ENCODE results near the gene PILRB. TPM values are rescaled to one million over a fixed set of nuclear protein-coding genes. Genes with fewer than 3 reads are reported as not detected.
A peak's percentile ranks its signal among the peaks of the same experiment; 100 is the strongest.
"Not testable (repeated sequence)": the region's sequence is repeated elsewhere in the genome, so short reads cannot be mapped to it uniquely, and the experiment has no call there.

The PILRB gene
- total RNA-seq, result 10 to 100 TPM; 17.7 to 32.5 TPM
- long read RNA-seq, donor 1, full-length matches to known transcripts, result 1 of 6 reads
- long read RNA-seq, donor 1, partial matches to known transcripts, result 0 of 6 reads
- long read RNA-seq, donor 1, other reads (novel, unspliced or antisense), result 5 of 6 reads
- long read RNA-seq, donor 2, partial matches to known transcripts, result 0 of 6 reads
- long read RNA-seq, donor 2, other reads (novel, unspliced or antisense), result 4 of 6 reads

- DNase-seq (ENCODE audit: low spot score), result no peak
- intact Hi-C loops (cut with DNase I), result no loop called here
Observed at GRCh38 chr7:100358027-100358856, at the start of gene PILRB. Gene PILRB (plus strand): TSS chr7:100358117. CDS start chr7:100358303, 186 bp downstream.

DNA sequence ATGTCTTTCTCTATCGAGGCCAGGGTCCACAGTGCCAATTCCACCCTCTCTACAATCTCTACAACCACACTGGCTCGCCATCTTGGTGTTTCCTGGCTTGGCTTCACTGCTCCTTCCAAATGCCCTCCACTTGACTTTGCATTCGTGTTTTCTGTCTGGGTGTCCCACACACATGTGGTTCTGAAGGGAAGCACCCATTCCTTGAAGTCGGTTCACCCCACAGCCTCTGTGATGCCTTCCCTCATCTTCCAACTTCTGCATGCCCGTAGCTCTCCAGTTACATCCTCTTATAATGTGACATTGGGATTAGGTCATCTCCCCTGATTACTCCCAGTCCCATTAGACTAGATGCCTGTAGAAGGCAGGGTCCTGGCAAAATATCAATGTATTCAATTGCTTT, 39.6 kb upstream of the PILRB start:
- intact Hi-C loops (cut with DNase I); DNase-seq (ENCODE audit: low spot score): not testable (repeated sequence)

- intact Hi-C loops (cut with DNase I); DNase-seq (ENCODE audit: low spot score): not testable (repeated sequence)
Observed at GRCh38 chr7:100321648-100322047, 36.3 kb upstream of the PILRB start.

- DNase-seq (ENCODE audit: low spot score); intact Hi-C loops (cut with DNase I): not testable (repeated sequence)
Observed at GRCh38 chr7:100324194-100324593, 33.7 kb upstream of the PILRB start.

DNA sequence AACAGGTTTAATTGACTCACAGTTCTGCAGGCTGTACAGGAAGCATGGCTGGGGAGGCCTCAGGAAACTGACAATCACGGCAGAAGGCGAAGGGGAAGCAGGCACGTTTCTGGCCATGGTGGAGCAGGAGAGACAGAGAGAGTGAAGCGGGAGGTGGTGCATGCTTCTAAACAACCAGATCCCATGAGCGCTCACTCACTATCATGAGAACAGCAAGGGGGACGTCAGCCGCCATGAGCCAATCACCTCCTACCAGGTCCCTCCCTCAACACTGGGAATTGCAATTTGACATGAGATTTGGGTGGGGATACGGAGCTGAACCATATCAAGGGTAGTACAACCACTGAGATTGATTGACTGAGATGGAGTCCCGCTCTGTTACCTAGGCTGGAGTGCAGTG, 32.2 kb upstream of the PILRB start:
- DNase-seq (ENCODE audit: low spot score); intact Hi-C loops (cut with DNase I): not testable (repeated sequence)

DNA sequence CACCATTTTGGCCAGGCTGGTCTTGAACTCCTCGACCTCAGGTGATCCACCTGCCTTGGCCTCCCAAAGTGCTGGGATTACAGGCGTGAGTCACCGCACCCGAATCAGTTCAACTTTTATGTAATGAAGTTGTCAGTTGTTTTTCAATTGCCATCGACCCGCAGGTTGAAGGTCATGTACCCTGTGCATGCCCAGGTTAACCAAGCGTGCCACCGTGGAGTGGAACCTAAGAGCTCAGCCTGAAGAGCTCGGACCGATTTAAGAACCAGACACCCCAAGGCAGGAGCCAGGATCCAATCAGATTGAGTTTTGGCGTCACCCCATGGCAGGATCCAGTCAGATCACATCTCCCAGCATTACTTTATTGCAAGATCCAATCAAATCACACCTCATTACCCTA, 31.0 kb upstream of the PILRB start:
- intact Hi-C loops (cut with DNase I); DNase-seq (ENCODE audit: low spot score): not testable (repeated sequence)

DNA sequence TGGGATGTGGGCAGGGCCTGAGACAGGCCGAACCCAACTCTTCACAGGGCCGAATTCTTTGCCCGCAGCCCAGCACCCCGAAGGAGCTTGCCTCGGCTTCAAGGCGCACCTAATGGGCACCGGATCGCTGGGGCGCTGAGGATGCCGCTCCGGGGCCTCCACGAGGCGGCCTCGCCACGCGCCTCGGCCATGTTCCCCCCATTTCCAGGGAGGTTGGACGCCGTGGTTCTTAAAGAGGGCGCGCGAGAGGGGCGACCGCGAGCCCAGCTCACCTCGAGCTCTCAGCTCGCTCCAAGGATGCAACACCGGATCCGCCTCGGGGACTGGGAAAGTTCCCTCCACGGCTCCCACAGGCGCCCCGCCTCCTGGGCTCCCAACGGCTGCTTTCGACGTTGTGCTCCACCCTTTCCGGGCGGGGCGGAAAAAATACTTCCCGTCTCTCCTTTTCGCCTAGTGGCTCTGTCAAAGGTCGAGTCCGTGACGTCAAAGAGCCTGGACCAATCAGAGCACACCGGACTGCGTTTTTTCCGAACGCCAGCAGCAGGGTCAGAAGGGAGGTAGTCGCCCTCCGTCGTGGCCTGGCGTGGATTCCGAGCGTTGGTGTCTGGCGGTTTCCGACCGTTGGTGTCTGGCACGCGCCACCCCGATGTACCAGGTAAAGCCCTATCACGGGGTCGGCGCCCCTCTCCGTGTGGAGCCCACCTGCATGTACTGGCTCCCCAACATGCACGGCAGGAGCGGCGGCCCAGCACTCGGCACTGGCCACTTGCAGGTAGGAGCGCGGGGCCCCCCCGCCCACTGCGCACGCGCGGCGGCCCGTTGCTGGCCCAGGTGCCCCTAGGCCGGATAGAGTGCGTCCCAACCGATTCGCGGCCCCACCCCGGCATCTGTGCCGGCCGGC, 22.1 kb upstream of the PILRB start:
- intact Hi-C loops (cut with DNase I), result not testable (repeated sequence)
- peak; percentile 97 for DNase-seq (ENCODE audit: low spot score)

DNA sequence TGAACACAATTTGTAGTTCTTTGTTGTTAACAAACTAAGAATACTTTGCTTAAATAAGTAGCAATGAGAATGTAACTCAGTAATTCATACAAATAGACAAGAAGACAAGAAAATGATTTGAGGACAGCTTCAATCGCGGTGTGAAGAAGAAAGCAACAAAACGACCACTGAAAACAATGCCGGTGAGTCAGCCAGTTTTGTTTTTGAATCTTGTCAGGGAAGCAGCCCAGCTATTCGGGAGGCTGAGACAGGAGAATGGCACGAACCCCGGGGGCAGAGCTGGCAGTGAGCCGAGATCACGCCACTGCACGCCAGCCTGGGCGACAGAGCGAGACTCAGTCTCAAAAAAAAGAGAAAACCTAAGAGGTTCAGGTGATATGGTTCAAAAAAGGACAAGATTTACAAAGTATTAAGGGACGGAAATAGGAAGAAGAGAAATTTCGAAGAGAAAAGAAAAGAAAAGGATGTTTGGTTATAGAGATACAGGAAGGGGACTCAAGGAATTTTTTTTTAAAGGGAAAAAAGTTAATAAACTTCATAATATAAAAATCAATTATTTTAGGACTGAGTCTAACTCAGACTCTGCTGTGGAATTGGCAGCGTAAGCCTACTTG, 19.7 kb upstream of the PILRB start:
- intact Hi-C loops (cut with DNase I); DNase-seq (ENCODE audit: low spot score): not testable (repeated sequence)

- DNase-seq (ENCODE audit: low spot score); intact Hi-C loops (cut with DNase I): not testable (repeated sequence)
Observed at GRCh38 chr7:100341286-100341685, 16.6 kb upstream of the PILRB start.

GRCh38 chr7:100342765-100343164, 15.2 kb upstream of the PILRB start:
- intact Hi-C loops (cut with DNase I), result no loop called here

DNA sequence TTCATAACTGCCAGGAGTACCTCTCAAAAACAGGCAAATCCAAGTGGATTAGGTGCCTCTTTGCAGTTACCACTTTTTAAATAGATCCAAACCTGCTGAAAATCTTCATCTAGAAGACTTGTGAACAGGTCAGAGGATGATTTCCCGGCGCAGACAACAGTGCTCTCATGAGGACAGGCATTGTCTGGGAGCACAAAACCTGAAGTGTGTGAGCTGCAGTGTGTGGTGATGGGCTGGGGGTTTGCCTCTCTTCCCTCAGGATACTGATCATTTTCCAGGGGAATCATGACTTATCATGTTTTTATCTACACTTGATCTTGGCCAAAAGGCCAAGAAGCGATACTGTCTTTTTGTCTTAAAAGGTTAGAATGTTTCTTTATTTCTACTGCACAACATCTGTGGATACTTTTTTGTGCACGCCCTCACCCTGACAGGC, 13.8 kb upstream of the PILRB start:
- DNase-seq (ENCODE audit: low spot score); intact Hi-C loops (cut with DNase I): not testable (repeated sequence)

More at GRCh38 chr7:100342765-100343164, 15.2 kb upstream of the PILRB start:
- DNase-seq (ENCODE audit: low spot score), result no peak

DNA sequence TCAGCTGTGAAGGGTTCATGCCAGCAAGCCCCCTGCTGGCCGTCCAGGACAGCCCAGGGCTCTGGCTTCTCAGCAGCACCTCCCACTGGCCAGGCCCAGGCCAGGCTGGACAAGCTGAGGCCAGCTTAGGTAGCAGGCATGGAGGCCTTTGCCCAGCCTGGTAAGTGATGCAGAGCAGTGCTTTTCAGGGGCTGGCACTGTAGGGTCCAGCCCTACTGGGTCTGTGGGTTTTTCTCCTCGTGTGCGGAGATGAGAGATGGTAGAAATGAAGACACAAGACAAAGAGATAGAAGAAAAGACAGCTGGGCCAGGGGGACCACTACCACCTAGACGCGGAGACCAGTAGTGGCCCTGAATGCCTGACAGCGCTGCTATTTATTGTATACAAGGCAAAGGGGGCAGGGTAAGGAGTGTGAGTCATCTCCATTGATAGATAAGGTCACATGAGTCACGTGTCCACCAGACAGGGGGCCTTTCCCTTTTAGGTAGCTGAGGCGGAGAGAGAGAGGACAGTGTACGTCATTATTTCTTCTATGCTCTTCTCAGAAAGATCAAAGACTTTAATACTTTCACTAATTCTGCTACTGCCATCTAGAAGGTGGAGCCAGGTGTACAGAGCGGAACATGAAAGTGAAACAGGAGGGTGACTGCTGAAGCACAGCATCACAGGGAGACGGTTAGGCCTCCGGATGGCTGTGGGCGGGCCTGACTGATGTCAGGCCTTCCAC, 13.2 kb upstream of the PILRB start:
- intact Hi-C loops (cut with DNase I); DNase-seq (ENCODE audit: low spot score): not testable (repeated sequence)

DNA sequence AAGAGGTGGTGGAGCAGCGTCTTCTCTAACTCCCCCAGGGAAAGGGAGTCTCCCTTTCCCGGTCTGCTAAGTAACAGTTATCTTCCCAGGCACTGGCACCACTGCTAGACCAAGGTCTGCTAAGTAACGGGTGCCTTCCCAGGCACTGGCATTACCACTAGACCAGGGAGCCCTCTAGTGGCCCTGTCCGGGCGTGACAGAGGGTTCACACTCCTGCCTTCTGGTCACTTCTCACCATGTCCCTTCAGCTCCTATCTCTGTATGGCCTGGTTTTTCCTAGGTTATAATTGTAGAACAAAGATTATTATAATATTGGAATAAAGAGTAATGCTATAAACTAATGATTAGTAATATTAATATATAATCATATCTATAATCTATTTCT, 12.6 kb upstream of the PILRB start:
- intact Hi-C loops (cut with DNase I), result not testable (repeated sequence)
- peak; percentile 92 for DNase-seq (ENCODE audit: low spot score)

DNA sequence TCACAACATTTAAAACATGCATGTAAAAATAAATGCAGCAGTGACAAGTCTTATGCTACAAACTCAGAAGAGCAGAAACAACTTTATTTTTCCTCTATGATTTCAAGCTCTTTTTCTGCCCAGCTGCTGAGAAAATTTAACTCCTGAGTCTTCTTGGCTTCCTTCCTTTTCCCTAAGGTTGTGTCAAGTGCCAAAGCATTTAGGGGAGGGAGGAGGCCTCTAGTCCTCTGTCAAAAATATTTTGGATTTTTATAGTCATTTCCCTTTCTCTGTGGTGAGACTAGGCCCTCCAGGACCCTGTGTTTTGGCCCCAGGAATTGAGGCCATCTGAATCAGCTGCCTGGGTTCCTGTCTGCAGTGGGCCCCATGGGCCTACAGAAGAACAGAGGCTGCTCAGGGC, 11.0 kb upstream of the PILRB start:
- intact Hi-C loops (cut with DNase I), result no loop called here
- DNase-seq (ENCODE audit: low spot score), result no peak

DNA sequence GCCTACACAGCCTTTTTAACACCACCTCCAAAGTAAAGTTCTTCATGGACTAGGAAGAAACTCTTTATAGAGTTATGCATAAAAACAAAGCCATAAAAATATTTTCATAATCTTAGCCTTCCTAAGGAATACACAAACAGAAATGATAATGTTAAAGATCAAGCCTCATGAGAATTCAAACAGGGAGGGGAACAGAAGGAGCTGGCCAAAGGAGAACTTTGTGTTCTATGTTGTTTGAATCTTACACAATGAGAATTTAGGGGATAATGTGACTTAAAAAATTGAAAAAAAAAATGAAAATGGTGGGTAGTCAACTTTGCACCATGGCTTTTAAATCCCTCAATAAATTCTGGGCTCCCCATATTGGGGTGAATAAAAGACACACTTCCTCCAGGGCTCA, 9.1 kb upstream of the PILRB start:
- DNase-seq (ENCODE audit: low spot score), result no peak
- intact Hi-C loops (cut with DNase I), result no loop called here

- DNase-seq (ENCODE audit: low spot score), result no peak
- intact Hi-C loops (cut with DNase I), result loop anchor here in 1 of 2 donors (5.0 kb wide), 1 partner anchor 1087 kb away; no protein-coding TSS in a partner anchor
Observed at GRCh38 chr7:100349757-100350156, 8.2 kb upstream of the PILRB start.

DNA sequence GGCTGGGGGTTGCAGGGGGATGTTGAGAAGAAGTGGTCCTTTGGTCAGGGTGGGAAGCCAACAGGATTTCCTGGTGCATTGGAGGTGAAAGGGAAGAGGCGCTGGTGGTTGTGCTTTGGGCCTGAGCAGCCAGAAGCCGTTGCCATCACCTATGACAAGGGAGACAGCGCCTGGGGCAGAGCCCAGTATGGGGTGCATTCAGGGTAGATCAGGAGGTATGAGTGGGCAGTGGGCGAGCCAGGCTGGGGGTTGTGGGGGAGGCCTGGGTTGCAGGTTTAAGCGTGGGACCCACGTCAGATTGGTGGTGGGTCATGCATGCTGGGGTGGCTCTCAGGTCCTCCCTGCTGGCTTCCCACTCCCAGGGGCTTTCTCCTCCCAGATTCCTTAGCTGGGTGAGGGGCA, 6.3 kb upstream of the PILRB start:
- DNase-seq (ENCODE audit: low spot score), result no peak
- intact Hi-C loops (cut with DNase I), result loop anchor here in 1 of 2 donors (5.0 kb wide), 1 partner anchor 1089 kb away; no protein-coding TSS in a partner anchor

DNA sequence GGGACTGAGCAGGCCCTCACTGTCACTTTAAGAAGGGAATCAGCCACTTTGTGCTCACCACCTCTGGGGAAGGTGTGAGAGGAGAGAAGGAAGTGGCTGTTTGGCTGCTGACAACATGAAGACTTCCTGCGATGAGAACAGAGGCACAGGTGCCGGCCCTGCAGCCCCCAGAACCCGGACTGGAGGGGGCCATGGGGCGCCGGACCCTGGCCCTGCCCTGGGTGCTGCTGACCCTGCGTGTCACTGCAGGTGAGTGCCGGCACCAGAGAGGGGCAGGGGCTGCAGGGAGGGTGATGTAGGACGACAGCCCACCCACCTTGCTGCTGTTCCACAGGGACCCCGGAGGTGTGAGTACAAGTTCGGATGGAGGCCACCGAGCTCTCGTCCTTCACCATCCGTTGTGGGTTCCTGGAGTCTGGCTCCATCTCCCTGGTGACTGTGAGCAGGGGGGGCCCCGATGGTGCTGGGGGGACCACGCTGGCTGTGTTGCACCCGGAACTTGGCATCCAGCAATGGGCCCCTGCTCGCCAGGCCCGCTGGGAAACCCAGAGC, 5.6 kb upstream of the PILRB start:
- intact Hi-C loops (cut with DNase I), result loop anchor here in 1 of 2 donors (5.0 kb wide), 1 partner anchor 1090 kb away; no protein-coding TSS in a partner anchor
- not testable (repeated sequence) for DNase-seq (ENCODE audit: low spot score)
